B cell (primary cell): Measurements from ENCODE around the gene LEMD3.

ENCODE experiments used
- CTCF ChIP-seq: fragments of 200-600 bp; IDR thresholded peaks from one replicate; pipeline ENCODE4 v1.8.0; 2022; ENCODE audit warnings: antibody characterized with exemption, mild to moderate bottlenecking
- EZH2 ChIP-seq: IDR thresholded peaks from 2 replicates; pipeline ENCODE4 v1.6.1; 2012; ENCODE audit warnings: borderline replicate concordance, low read depth, mild to moderate bottlenecking, moderate library complexity, low read length; ENCODE audit not compliant: insufficient read depth, poor library complexity, severe bottlenecking

- TF ChIP-seq CTCF: no peak
- no peak for TF ChIP-seq EZH2
Measured at GRCh38 chr12:65184858-65185229, 15.5 kb downstream of the LEMD3 start.
